ENCODE measurements around the gene RELA. TPM values are rescaled to one million over a fixed set of nuclear protein-coding genes. Genes with fewer than 3 reads are reported as not detected.
"Not testable (repeated sequence)": the region's sequence is repeated elsewhere in the genome, so short reads cannot be mapped to it uniquely, and the experiment has no call there.

Gene RELA
- 26.5 and 34.0 TPM in 2 replicates for total RNA-seq (2014; rRNA removed)
- polyA plus RNA-seq (2012), result 62.3 TPM

DNA sequence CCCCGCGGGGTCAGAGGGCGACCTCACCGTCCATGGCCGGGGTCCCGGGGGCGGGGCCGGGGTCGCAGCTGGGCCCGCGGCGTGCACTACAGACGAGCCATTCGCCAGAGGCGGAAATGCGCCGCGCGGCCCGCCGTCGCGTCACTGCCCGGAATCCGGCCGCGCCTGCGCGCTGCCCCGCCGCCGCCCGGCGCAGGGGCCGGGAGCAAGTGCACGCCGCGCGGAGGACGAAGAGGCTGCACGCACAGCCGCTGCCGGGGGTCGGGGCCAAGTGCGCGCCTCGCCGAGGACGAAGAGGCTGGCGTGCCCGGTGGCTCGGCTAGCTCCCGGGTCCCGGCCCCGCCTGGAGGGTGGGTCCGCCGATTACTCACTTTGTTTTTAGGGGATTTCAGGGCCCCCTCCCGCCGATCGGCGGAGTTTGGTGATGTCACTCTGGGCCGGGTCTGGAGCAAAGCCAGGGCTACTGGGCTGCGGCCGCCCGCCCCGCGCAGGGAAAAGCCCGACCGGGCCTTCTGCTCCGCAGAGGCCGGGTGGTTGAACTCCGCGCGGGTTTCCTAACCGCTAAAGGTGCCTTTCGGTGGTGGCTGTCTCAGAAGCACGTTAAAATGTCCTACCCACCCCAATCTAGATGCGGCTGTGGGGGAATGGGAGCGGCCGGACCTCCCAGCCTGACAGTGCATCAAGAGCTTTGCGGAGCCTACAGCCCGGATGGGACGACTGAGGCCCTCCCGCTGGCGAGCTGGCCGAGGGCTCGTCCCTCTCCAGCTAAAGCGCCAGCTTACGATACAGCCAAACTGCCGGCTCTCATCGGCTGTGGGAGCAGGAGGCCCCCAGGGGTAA lies at the start of gene RELA:
RELA (minus strand) TSS at position 118 of the 840 bp plus-strand sequence; CDS start at position 34, 84 bp downstream.
- peak; percentile 86 for DNase-seq (ENCODE audit: low read depth)

DNA sequence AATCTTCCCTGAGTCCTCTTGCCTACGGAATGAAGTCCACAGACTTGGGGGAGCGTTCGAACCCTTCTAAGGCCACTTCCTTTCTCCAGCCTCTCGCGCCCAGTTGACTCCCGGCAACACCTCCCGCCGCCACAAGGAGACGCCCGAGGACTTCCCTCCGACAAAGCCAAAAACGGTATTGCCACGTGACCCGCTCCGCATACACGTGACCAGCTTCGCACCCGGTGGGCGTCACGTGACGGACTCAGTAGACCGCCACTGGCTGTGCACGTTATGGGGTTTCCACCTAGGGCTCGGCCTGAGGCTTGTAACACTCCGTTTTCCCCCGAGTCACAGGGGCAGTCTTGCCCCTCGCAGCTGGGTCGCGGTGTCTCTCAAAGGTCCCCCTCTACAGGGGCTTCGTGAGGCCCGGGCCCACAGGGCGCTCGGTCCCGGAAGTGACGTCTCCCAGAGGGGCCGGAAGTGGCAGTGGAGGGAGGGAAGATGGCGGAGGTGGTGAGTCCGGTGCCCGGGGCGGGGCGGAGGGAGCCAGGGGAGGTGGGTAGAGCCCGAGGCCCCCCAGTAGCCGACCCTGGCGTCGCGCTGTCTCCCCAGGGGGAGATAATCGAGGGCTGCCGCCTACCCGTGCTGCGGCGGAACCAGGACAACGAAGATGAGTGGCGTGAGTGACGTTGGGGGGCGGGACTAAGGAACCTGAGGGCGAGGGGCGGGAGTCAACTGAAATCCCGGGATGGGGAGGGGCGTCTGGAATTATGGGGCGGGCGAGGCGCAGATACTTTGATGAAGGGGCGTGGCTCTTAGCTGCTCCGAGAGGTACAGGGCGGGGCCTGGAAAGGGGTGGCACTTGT lies 49.3 kb upstream of the RELA start, which contains the start of gene KAT5:
KAT5 (plus strand) TSS at position 468 of the 848 bp plus-strand sequence; CDS start at position 484, 16 bp downstream.
- DNase-seq (ENCODE audit: low read depth), result peak; percentile 98

DNA sequence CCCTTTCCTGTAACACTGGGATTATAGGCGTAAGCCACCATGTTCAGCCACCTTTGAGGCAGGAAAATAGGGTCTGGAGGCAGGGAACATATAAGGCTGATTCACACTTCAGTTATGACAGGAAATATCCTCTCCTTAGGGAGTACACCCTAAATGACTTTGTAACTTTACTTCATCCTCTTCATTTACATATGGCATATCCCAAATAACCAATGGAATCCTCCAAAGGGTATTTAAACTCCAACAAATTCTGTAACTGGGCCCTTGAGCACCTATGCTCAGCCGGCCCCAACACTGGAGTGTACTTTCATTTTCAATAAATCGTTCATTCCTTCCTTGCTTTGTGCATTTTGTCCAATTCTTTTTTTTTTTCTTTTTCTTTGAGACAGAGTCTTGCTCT lies 47.7 kb upstream of the RELA start:
- no peak for DNase-seq (ENCODE audit: low read depth)

DNA sequence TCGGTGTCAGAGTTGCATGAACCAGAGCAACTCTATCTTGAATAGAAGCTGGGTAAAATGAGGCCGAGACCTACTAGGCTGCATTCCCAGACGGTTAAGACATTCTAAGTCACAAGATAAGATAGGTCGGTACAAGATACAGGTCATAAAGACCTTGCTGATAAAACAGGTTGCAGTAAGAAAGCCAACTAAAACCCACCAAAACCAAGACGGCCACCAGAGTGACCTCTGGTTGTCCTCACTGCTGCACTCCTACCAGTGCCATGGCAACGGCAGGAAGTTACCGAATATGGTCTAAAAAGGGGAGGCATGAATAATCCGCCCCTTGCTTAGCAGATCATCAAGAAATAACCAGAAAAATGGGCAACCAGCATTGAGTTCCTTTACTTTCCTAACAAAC lies 46.9 kb upstream of the RELA start:
- DNase-seq (ENCODE audit: low read depth), result no peak

DNA sequence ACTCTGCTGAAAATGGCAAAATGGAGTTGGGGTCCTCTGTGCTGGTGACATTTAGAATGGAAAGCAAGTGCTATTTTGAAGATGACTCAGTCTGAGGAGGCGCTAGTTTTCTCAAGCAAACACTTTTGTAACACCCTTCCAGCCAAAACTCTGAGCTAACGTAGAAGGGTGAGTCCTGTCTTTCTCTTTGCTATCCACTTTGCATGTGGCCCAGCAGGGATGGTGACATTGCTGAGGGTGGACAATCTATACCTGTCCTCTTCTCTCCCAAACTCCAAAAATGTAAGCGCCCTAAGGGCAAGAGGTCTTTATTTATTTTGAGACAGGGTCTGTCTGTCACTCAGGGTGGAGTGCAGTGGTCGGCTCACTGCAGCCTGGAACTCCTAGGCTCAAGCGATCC lies 45.7 kb upstream of the RELA start:
- DNase-seq (ENCODE audit: low read depth), result no peak

DNA sequence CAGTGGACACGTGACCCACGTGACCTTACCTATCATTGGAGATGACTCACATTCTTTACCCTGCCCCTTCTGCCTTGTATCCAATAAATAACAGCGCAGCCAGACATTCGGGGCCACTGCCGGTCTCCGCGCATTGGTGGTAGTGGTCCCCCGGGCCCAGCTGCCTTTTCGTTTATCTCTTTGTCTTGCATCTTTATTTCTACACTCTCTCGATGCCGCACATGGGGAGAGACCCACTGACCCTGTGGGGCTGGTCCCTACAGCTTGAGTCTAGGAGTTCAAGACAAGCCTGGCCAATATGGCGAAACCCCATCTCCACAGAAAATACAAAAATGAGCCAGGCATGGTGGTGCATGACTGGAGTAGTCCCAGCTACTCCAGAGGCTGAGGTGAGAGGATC lies 44.3 kb upstream of the RELA start:
- DNase-seq (ENCODE audit: low read depth), result not testable (repeated sequence)

DNA sequence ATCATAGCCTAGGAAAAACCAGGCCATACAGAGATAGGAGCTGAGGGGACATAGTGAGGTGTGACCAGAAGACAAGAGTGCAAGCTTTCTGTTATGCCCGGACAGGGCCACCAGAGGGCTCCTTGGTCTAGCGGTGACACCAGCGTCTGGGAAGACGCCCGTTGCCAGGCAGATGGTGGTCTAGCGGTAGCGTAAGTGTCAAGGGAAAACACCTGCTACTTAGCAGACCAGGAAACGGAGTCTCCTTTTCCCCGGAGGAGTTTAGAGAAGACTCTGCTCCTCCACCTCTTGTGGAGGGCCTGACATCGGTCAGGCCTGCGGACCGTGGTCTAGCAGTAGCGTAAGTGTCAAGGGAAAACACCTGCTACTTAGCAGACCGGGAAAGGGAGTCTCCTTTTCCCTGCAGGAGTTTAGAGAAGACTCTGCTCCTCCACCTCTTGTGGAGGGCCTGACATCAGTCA lies 43.6 kb upstream of the RELA start:
- DNase-seq (ENCODE audit: low read depth), result peak; percentile 49

DNA sequence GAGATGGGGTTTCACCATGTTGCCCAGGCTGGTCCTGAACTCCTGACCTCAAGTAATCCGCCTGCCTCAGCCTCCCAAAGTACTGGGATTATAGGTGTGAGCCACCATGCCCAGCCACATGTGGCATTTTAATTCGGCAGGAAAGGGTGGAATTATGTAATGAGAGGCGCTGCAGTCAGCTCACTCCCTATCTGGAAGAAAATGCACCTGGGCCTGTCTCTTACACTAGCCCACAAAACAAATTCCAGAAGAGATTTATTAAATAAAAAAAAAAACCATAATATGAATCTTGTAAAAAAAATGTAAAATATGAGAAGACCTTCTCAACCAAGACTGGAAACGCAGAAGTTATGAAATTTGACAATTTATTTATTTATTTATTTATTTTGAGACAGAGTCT lies 41.1 kb upstream of the RELA start:
- peak; percentile 73 for DNase-seq (ENCODE audit: low read depth)

DNA sequence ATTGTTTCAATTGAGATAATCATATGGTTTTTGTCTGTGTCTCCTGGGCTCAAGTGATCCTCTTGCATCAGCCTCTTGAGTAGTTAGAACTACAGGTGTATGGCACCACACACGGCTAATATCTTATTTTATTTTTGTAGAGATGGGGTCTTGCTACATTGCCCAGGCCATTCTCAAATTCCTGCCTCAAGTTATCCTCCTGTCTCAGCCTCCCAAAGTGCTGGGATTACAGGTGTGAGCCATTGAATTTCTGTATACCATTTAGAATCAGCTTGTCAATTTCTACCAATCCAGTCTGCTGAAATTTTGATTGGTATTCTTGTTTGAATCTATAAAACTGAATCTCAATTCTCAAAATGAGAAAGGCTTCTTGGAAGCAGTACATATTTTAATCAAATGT lies 39.0 kb upstream of the RELA start:
- DNase-seq (ENCODE audit: low read depth), result no peak

DNA sequence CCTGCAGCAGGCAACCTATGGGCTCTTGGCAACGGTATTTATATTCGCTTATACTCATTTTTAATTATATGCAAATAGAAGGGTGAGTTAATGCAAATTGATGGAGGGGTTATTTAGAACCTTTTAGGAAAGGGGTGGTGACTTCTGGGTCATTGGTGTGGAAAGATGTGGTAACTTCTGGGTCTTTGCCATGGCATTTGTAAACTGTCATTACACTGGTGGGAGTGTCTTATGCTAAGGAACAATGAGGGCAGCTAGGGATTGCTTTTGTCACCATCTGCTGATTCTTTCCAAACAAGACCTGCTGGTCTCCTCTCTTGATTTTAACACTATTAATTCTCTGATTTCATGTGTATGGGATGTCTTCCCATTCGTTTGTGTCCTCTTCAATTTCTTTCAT lies 37.7 kb upstream of the RELA start:
- no peak for DNase-seq (ENCODE audit: low read depth)

DNA sequence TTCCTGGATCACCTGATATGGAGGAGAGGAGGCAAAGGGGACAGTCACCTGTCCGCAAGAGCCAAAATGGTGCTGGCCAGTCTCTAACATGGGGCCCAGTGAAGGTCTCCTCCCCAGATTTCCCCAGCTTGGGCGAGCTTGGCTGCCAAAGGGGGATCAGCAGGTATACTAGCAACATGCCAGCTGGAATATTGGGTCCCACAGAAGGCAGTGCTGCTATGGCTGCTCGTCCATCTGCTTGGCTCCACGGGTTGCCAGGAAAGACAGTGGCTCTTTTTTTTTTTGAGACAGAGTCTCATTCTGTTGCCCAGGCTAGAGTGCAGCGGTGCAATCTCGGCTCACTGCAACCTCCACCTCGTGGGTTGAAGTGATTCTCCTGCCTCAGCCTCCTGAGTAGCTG lies 36.6 kb upstream of the RELA start:
- no peak for DNase-seq (ENCODE audit: low read depth)

DNA sequence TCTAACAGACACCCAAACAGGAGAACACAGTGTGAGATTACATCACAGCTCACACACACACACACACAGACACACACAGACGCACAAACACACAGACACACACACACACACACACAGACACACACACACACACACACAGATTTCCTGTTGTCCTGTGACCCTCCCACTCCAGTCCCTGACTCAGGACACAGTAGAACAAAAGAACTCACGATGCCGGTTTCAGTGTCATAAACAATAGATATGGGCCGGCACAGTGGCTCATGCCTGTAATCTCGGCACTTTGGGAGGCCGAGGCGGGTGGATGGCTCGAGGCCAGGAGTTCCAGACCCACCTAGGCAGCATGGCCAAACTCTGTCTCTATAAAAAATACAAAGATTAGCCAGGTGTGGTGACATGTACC lies 35.5 kb upstream of the RELA start:
- no peak for DNase-seq (ENCODE audit: low read depth)

DNA sequence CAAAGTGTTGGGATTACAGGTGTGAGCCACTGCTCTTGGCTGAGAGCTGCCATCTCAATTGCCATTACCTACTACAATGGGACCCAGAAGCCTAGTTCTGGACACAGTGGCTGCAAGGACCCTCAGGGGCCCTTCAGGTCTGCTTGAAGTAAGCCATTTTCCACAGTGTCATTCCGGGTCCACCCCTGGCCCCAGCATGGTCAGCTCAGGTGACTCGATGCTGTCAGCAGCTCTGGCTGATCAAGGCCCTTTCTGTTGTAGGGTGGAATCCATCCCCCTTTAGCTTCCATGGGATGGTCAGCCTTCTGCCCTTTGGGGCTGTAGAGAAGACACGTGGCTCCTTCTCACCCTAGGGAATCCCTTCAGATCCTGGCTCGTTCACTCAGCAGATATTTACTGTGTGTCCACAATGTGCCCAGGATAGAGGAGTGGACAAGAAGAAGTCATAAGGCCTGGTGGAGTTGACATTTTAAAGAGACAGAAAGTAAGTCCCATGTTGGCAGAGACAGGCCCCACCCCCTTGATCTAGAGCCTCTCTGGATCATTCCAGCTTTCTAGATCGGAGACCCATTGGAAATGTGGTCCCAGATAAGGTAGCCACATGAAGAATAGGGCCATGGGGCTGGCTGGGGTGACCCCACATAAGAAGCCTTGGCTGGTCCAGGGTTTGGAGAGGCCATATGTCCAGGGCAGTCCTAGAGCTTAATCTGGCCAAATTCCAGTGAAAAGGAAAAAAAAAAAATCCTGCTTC lies 34.3 kb upstream of the RELA start:
- no peak for DNase-seq (ENCODE audit: low read depth)

DNA sequence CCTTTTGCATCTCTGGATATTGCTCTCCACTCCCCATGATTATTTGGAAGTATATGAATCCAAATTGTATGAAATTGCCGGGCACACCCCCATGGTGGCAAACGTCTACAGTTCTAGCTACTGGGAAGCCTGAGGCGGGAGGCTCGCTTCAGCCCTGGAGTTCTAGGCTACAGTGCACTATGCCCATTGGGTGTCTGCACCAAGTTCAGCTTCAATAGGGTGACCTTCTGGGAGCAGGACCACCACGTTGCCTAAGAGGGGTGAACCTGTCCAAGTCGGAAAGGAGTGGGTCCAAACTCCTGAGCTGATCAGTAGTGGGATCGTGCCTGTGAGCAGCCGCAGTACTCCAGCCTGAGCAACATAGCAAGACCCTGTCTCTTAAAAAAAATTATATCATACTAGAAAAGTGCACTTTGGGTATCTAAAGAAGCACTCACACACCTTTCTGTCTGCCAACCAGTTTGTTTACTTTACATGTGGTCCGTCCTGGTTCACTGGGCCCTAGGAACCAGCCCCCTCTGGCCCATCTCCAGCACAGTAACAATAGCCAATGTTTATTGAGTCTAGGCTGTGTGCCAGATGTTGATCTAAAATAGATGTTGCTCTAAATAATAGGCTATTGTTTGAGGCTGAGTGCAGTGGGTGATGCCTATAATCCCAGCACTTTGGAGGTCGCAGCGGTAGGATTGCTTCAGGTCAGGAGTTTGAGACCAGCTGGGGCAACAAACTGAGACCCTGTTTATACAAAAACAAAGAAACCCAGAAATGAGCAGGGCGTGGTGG lies 32.9 kb upstream of the RELA start:
- DNase-seq (ENCODE audit: low read depth), result no peak

DNA sequence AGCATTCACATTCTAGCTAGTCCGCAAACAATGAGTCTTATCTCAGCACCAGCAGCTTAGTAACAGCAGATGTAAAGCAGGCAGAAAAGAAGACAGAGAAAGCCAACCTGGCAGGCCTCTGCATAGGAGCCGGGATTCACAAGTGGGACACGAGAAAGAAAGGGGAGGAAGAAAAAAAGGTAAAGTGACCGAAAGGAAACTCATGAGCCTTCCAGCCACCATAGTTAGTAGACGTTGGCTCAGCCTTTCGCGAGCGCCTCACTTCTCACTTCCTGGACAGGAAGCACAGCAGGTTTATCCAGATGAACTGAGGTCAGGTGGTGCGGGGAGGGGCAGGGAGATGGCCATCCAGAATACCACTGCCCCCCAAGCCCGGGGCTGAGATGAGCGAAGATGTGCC lies 29.7 kb upstream of the RELA start:
- DNase-seq (ENCODE audit: low read depth), result no peak

DNA sequence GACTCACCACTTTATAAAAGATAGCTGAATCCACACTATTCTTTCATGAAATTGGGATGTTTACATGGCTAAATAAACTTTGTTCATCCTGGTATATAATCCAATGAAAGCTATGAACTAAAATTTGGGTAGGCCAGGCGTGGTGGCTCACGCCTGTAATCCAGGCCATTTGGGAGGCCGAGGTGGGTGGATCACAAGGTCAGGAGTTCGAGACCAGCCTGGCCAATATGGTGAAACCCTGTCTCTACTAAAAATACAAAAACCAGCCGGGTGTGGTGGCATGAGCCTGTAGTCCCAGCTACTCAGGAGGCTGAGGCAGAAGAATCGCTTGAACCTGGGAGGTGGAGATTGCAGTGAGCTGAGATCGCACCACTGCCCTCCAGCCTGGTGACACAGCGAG lies 29.1 kb upstream of the RELA start:
- DNase-seq (ENCODE audit: low read depth), result not testable (repeated sequence)

DNA sequence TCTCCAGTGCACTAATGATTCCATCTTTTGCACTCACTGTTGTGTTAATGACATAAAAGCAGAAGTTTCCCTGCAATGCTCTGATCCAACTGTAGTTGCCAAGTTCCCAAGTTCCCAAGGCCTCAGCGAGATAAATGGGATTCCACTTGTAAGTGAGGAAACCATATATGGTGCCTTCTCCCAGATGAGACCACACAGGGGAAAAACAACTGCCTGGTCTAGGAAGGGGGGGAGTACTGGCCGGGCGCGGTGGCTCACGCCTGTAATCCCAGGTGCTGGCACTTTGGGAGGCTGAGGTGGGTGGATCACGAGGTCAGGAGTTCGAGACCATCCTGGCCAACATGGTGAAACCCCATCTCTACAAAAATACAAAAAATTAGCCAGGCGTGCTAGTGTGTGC lies 23.3 kb upstream of the RELA start:
- DNase-seq (ENCODE audit: low read depth), result no peak

DNA sequence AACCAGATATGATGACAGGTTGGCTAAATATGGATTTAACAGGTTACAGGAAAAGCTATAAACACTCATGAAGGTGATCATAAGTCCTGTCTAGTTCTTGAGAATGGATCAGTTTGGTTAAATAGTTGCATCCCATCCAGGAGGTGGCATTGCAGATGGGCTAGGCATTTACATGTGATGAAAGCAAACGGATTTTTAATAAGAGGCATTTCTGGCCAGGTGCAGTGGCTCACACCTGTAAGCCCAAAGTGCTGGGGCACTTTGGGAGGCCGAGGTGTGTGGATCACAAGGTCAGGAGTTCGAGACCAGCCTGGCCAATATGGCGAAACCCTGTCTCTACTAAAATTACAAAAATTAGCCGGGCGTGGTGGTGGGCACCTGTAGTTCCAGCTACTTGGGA lies 20.8 kb upstream of the RELA start:
- DNase-seq (ENCODE audit: low read depth), result not testable (repeated sequence)

DNA sequence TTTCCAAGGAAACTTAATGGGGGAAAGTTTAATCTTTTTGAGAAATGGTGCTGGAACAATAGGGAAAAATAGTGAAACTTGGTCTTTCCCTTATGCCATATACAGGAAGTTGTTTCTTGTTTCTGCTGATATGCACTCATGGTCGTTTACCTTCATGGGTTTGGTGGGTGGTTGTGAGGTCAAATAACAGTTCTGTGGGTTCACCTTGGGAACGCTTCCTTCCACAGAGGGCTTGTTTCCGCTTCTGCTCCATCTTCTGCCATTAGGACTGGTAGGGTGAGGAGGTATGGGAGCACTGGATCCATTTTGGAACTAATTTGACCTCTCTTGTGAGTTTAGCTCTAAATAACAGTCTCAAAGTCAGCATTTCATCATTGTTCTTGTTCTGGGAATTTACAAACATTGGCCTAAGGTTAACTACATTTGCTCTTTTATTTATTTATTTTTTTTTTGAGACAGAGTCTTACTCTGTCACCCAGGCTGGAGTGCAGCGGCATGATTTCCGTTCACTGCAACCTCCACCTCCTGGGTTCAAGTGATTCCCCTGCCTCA lies 17.6 kb upstream of the RELA start:
- no peak for DNase-seq (ENCODE audit: low read depth)

DNA sequence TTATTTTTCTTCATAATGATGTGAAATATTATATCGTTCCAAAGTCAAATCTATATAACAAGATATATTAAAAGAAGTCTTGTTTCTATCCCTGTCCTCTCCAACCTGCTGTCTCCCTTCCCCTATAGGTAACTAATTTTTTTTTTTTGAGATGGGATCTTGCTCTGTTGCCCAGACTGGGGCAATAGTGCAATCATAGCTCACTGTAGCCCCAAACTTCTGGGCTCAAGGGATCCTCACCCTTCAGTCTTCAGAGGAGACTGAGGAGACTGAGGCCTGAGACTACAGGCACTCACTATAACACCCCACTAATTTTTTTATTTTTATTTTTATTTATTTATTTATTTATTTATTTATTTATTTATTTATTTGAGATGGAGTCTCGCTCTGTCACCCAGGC lies 10.3 kb upstream of the RELA start:
- DNase-seq (ENCODE audit: low read depth), result no peak
